Hepatocyte (in vitro differentiated cells): ENCODE data around the gene CDK6. TPM values are rescaled to one million over a fixed set of nuclear protein-coding genes. Genes with fewer than 3 reads are reported as not detected.

Experiments used
- DNase-seq: peaks from one replicate; pipeline ENCODE4 v3.0.0-alpha.2; 2016; ENCODE audit warnings: low spot score
- H2AFZ ChIP-seq: fragments of 200-600 bp; sonication (generic); 2 replicates; pipeline ENCODE4 v1.6.0; 2016; ENCODE audit warnings: antibody characterized with exemption, mild to moderate bottlenecking
- H3K27ac ChIP-seq: fragments of 200-600 bp; sonication (generic); 2 replicates; pipeline ENCODE4 v1.5.1; 2016; ENCODE audit warnings: mild to moderate bottlenecking
- H3K27me3 ChIP-seq: fragments of 200-600 bp; sonication (generic); 2 replicates; pipeline ENCODE4 v1.6.1; 2016
- H3K36me3 ChIP-seq: fragments of 200-600 bp; sonication (generic); replicated peaks from 2 replicates; pipeline ENCODE4 v1.5.1; 2016; ENCODE audit warnings: low read depth; ENCODE audit not compliant: insufficient read depth
- H3K4me1 ChIP-seq: fragments of 200-600 bp; sonication (generic); 2 replicates; pipeline ENCODE4 v1.5.1; 2016; ENCODE audit warnings: mild to moderate bottlenecking, moderate library complexity; ENCODE audit not compliant: insufficient read depth
- H3K4me2 ChIP-seq: fragments of 200-600 bp; sonication (generic); 2 replicates; pipeline ENCODE4 v1.6.0; 2016
- H3K4me3 ChIP-seq: fragments of 200-600 bp; sonication (generic); 2 replicates; pipeline ENCODE4 v1.5.1; 2016; ENCODE audit warnings: mild to moderate bottlenecking
- H3K79me2 ChIP-seq: fragments of 200-600 bp; sonication (generic); 2 replicates; pipeline ENCODE4 v1.6.0; 2017; ENCODE audit warnings: mild to moderate bottlenecking
- H3K9me2 ChIP-seq: fragments of 200-600 bp; sonication (generic); replicated peaks from 2 replicates; pipeline ENCODE4 v1.6.0; 2017; ENCODE audit warnings: mild to moderate bottlenecking; ENCODE audit not compliant: insufficient read depth
- H3K9me3 ChIP-seq: fragments of 200-600 bp; sonication (generic); 2 replicates; pipeline ENCODE4 v1.5.1; 2016; ENCODE audit warnings: low read depth, mild to moderate bottlenecking
- H4K20me1 ChIP-seq: fragments of 200-600 bp; sonication (generic); 2 replicates; pipeline ENCODE4 v1.6.0; 2016; ENCODE audit warnings: mild to moderate bottlenecking; ENCODE audit not compliant: insufficient read depth, poor library complexity, severe bottlenecking
- CTCF ChIP-seq: fragments of 200-600 bp; sonication (generic); IDR thresholded peaks from 2 replicates; pipeline ENCODE4 v1.5.1; 2016; ENCODE audit warnings: antibody characterized with exemption, mild to moderate bottlenecking; ENCODE audit not compliant: poor library complexity
- EZH2 ChIP-seq: fragments of 200-600 bp; sonication (generic); IDR thresholded peaks from 2 replicates; pipeline ENCODE4 v1.6.1; 2016; ENCODE audit warnings: antibody characterized with exemption, mild to moderate bottlenecking, borderline replicate concordance
- EZH2phosphoT487 ChIP-seq: fragments of 200-600 bp; sonication (generic); IDR thresholded peaks from one replicate; pipeline ENCODE4 v1.6.1; 2018; ENCODE audit warnings: antibody characterized with exemption, mild to moderate bottlenecking, low read depth, moderate library complexity; ENCODE audit not compliant: unreplicated experiment, severe bottlenecking
- WGBS: methylation state at CpG from one replicate; pipeline ENCODE4 v1.1.6; 2016; ENCODE audit warnings: low lambda C conversion rate; ENCODE audit errors: missing lambda C conversion rate; 5-methylcytosine and 5-hydroxymethylcytosine counted together
- polyA plus RNA-seq: library from polyadenylated mRNA; unstranded; fragments of >200 nt; fragmentation: Nextera tagmentation; extraction: Ambion mirVana; gene quantifications from 2 replicates; pipeline ENCODE4 v1.2.1, GENCODE V29; 2016
- total RNA-seq: library from RNA; depleted of rRNA; stranded (reverse); fragments of >200 nt; gene quantifications from 2 replicates; pipeline ENCODE4 v1.2.3, GENCODE V29; 2014

CDK6 gene
- total and polyA plus RNA-seq, 2 experiments from 2014 or later = 18.7 to 64.5 TPM

- DNase-seq = no peak
- Histone ChIP-seq H3K36me3 (no peaks in the 10 kb centered on the region), H3K4me1 (peaks cover 26% of the 10 kb centered on the region), H3K27me3 (no peaks in the 10 kb centered on the region), H3K9me2 (no peaks in the 10 kb centered on the region), H2AFZ (no peak overlapping the region), H3K4me3 (no peak overlapping the region), H4K20me1 (peaks cover 8% of the 10 kb centered on the region), H3K9me3 (no peaks in the 10 kb centered on the region), H3K79me2 (peaks cover 95% of the 10 kb centered on the region), H3K4me2 (no peak overlapping the region), H3K27ac (no peak overlapping the region)
- 77% methylated on average over 4 of the region's 4 CpGs for WGBS
- TF ChIP-seq CTCF (no peak), EZH2phosphoT487 (no peak), EZH2 (no peak)
Observed at GRCh38 chr7:92797693-92798092, 38.7 kb downstream of the CDK6 start.

- Histone ChIP-seq H3K36me3 (no peaks in the 10 kb centered on the region), H3K4me3 (no peak overlapping the region), H3K27me3 (no peaks in the 10 kb centered on the region), H3K4me2 (no peak overlapping the region), H4K20me1 (peaks cover 8% of the 10 kb centered on the region), H2AFZ (no peak overlapping the region), H3K27ac (no peak overlapping the region), H3K79me2 (peaks cover 96% of the 10 kb centered on the region), H3K4me1 (peaks cover 25% of the 10 kb centered on the region), H3K9me3 (no peaks in the 10 kb centered on the region), H3K9me2 (no peaks in the 10 kb centered on the region)
- no peak for DNase-seq
- 100% methylated on average over 1 of the region's 1 CpG for WGBS
- TF ChIP-seq CTCF (no peak), EZH2 (no peak), EZH2phosphoT487 (no peak)
Observed at GRCh38 chr7:92797284-92797683, 39.1 kb downstream of the CDK6 start.

GRCh38 chr7:92794831-92795230 lies 41.5 kb downstream of the CDK6 start:
- no peak for DNase-seq
- Histone ChIP-seq H3K27me3 (no peaks in the 10 kb centered on the region), H3K27ac (peak overlapping the region; percentile 17), H3K36me3 (no peaks in the 10 kb centered on the region), H3K9me2 (no peaks in the 10 kb centered on the region), H3K4me2 (no peak overlapping the region), H3K9me3 (no peaks in the 10 kb centered on the region), H4K20me1 (peaks cover 8% of the 10 kb centered on the region), H3K4me3 (no peak overlapping the region), H2AFZ (no peak overlapping the region), H3K4me1 (peaks cover 22% of the 10 kb centered on the region), H3K79me2 (peaks cover 98% of the 10 kb centered on the region)
- no peak for TF ChIP-seq EZH2phosphoT487
- WGBS = 50% methylated on average over 2 of the region's 2 CpGs

GRCh38 chr7:92794391-92794790 lies 42.0 kb downstream of the CDK6 start:
- H3K4me2 ChIP-seq = no peak overlapping the region
- H2AFZ ChIP-seq = no peak overlapping the region
- H3K36me3 ChIP-seq = no peaks in the 10 kb centered on the region
- peak overlapping the region; percentile 17 for H3K27ac ChIP-seq
- 77% methylated on average over 4 of the region's 4 CpGs for WGBS
- no peaks in the 10 kb centered on the region for H3K27me3 ChIP-seq
- no peak overlapping the region for H3K4me3 ChIP-seq
- H3K9me2 ChIP-seq = no peaks in the 10 kb centered on the region
- H3K79me2 ChIP-seq = peaks cover 98% of the 10 kb centered on the region
- DNase-seq = no peak
- TF ChIP-seq CTCF = no peak
- no peak for TF ChIP-seq EZH2
- no peak for TF ChIP-seq EZH2phosphoT487
- peaks cover 8% of the 10 kb centered on the region for H4K20me1 ChIP-seq
- H3K4me1 ChIP-seq = peaks cover 22% of the 10 kb centered on the region
- no peaks in the 10 kb centered on the region for H3K9me3 ChIP-seq
